Retinal pigment epithelial cell (primary cell): Measurements from ENCODE around the gene FMNL2.

Experiments used
- DNase-seq: peaks from one replicate; pipeline ENCODE4 v3.0.0-alpha.2; 2010; ENCODE audit warnings: low read depth
- H3K4me3 ChIP-seq: 2 replicates; pipeline ENCODE4 v1.5.1; 2011; ENCODE audit warnings: mild to moderate bottlenecking, low read length, control low read depth, moderate library complexity
- TF ChIP-seq, protein P1 (sequence below): conservative IDR thresholded peaks from 2 replicates; pipeline ENCODE4 v1.5.1; 2011; ENCODE audit warnings: low read depth, low read length, control low read depth, inconsistent platforms

Gene FMNL2

DNA sequence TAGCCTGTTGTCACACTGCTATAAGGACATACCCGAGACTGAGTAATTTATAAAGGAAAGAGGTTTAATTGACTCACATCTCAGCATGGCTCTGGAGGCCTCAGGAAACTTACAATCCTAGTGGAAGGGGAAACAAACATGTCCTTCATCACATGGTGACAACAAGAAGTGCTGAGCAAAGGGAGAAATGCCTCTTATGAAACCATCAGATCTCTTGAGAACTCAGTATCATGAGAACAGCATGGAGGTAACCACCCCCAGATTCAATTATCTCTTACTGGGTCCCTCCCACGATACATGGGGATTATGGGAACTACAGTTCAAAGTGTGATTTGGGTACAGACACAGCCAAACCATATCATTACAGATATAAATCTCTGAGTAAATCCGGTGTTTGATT, 233.6 kb downstream of the FMNL2 start:
- TF ChIP-seq, protein P1, sequence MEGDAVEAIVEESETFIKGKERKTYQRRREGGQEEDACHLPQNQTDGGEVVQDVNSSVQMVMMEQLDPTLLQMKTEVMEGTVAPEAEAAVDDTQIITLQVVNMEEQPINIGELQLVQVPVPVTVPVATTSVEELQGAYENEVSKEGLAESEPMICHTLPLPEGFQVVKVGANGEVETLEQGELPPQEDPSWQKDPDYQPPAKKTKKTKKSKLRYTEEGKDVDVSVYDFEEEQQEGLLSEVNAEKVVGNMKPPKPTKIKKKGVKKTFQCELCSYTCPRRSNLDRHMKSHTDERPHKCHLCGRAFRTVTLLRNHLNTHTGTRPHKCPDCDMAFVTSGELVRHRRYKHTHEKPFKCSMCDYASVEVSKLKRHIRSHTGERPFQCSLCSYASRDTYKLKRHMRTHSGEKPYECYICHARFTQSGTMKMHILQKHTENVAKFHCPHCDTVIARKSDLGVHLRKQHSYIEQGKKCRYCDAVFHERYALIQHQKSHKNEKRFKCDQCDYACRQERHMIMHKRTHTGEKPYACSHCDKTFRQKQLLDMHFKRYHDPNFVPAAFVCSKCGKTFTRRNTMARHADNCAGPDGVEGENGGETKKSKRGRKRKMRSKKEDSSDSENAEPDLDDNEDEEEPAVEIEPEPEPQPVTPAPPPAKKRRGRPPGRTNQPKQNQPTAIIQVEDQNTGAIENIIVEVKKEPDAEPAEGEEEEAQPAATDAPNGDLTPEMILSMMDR, result no peak
- H3K4me3 ChIP-seq, result no peak overlapping the region
- DNase-seq, result no peak

DNA sequence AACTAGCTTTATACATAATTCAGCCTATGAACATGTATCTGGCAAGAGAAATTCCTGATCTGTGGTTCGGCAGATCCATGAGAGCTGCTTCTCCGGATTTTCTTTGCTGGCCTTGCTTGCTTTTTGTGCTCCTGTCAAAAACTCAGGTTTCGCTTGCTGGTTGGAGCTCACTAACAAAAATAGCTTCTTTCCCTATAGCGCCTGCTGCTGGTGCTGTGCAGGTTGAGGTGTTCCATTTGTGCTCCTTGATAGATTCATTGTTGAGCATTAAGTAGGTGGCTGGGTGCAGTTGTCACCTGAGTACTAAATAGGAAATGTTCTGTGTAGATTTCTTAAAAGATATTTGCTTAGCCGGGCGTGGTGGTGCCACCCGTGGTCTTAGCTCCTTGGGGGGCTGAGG, 234.2 kb downstream of the FMNL2 start:
- no peak for DNase-seq
- TF ChIP-seq, protein P1, result no peak
- H3K4me3 ChIP-seq, result no peak overlapping the region

DNA sequence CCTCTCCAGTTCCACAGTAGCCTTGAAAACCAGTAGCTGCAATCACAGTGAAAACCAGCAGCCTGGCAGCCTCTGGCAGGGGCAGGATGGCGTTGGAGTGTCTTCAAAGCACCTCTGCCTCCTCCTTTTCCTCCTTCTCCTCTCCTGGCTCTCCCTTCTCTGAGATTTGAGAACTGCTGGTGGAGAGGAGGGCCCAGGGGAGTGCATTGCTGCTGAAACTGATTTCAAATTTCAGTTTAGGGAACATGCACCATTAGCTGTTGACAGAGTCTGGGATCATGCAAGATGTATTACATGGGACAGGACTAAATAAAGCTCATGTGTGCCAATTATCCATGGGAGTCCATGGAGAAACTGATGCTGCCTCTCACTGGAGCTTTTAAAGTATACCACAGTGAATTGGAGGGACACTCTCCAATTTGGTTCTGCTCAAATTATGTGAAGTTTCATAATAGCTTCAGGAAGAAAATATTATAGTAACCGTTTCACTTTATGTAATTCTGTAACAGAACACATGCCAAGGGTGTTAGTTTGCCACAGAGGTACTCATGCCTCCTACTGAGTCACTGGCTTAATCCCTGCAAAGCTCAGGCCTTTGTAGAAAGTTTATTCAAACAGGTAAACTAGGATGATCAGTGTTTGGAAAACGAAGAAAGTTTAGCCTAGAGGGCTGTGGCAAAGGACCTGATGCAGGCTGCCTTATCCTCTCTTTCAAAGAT, 236.2 kb downstream of the FMNL2 start:
- no peak overlapping the region for H3K4me3 ChIP-seq
- TF ChIP-seq, protein P1, result no peak
- peak; percentile 55 for DNase-seq

DNA sequence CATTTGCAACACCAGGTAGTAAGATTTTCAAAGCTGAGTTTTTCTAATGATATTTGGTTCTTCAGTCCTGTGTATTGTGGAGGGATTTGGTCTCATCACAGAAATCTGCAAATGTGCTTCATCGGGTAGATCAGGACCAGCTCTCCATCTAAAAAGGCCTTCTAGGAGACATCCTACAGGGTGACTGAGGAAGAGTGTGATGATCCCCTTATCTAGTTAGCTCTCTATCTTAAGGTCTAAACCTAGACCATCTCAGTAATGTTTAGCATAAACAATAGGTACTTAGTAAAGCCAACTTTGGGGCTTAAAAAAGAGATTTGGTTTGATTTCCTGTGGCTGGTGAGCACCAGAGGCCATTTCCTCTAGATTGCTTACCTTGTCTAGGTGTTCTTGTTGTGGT, 237.1 kb downstream of the FMNL2 start:
- no peak overlapping the region for H3K4me3 ChIP-seq
- no peak for DNase-seq
- TF ChIP-seq, protein P1, result no peak

DNA sequence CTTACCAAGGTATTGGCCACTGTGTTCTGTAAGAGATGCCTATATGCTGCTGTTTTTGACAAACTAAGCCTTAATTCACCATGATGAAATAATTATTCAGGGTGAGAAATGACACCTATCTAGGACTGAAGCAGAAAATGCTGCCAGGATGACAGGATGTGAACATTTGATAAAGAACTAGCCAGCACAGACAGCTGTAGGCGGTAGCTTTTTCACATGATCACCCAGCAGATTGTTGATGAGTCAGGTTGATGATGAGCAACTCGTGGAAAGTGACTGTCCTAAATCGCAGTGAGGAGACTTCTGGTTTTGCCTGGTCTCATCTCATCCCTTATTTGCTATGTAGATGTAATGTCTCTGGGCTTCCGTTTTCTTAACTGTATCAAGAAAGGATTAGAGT, 238.2 kb downstream of the FMNL2 start:
- no peak overlapping the region for H3K4me3 ChIP-seq
- no peak for DNase-seq
- TF ChIP-seq, protein P1, result no peak

DNA sequence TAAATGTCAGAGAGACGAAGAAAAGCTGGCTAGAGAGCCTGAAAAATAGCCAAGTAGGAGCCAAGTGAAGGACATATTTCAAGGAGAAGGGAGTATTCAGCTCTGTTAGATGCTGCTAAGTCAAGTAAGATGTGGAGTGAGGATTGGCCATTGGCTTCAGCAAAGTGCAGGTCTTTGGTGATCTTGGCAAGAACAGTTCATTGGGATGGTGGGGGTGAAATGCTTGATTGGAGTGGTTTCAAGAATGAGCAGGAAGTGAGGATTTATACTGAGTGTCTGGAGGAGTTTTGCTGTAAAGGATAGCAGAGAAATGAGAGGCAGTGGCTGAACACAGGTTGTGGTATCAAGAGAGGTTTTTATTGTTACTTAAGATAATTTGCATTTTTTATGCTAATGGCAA, 242.6 kb downstream of the FMNL2 start:
- no peak overlapping the region for H3K4me3 ChIP-seq
- TF ChIP-seq, protein P1, result no peak
- no peak for DNase-seq

DNA sequence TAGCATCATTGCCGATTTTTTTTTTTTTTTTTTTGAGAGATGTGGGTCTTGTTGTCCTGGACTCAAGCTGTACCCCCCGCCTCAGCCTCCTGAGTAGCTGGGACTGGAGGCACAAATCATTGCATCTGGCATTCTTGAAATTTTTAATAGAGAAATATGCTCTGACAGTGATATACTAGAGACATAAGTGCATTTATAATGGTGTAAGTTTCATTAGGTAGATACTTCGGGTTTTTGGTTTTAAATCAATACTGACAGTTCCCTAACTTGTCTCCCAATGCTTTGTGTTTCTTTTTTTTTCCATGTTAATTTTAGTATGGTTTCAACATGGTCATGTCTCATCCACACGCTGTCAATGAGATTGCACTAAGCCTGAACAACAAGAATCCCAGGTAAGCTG, 243.6 kb downstream of the FMNL2 start:
- no peak overlapping the region for H3K4me3 ChIP-seq
- DNase-seq, result no peak
- TF ChIP-seq, protein P1, result no peak
